ENCODE measurements around the gene PPM1G. TPM values are rescaled to one million over a fixed set of nuclear protein-coding genes. Genes with fewer than 3 reads are reported as not detected.
A peak's percentile ranks its signal among the peaks of the same experiment; 100 is the strongest.

The PPM1G gene
- total RNA-seq, 1 experiment from 2014 or later, result 212 TPM

- no peak for DNase-seq (ENCODE audit: low read depth)
Observed at GRCh38 chr2:27412419-27413152, 3.2 kb upstream of the PPM1G start.

GRCh38 chr2:27408601-27409320, 630 bp downstream of the PPM1G start:
- peak; percentile 46 for DNase-seq (ENCODE audit: low read depth)

GRCh38 chr2:27407798-27408491, 1.4 kb downstream of the PPM1G start:
- DNase-seq (ENCODE audit: low read depth), result peak; percentile 56

- DNase-seq (ENCODE audit: low read depth), result no peak
Observed at GRCh38 chr2:27400348-27401135, 8.8 kb downstream of the PPM1G start.

- DNase-seq (ENCODE audit: low read depth), result no peak
Observed at GRCh38 chr2:27398962-27399361, 10.4 kb downstream of the PPM1G start.

- DNase-seq (ENCODE audit: low read depth), result no peak
Observed at GRCh38 chr2:27393225-27393624, 16.2 kb downstream of the PPM1G start.

GRCh38 chr2:27390822-27391679, 18.3 kb downstream of the PPM1G start:
- DNase-seq (ENCODE audit: low read depth), result no peak

- DNase-seq (ENCODE audit: low read depth), result no peak
Observed at GRCh38 chr2:27381577-27382181, 27.7 kb downstream of the PPM1G start.

- peak; percentile 94 for DNase-seq (ENCODE audit: low read depth)
Observed at GRCh38 chr2:27380626-27381545, 28.5 kb downstream of the PPM1G start, which contains the start of gene ZNF513. TSS of gene ZNF513 (minus strand) at chr2:27380734. CDS start at chr2:27380526, 208 bp downstream.

GRCh38 chr2:27379836-27380625, 29.4 kb downstream of the PPM1G start:
- peak; percentile 67 for DNase-seq (ENCODE audit: low read depth)

- no peak for DNase-seq (ENCODE audit: low read depth)
Observed at GRCh38 chr2:27379383-27379835, 30.0 kb downstream of the PPM1G start.

- no peak for DNase-seq (ENCODE audit: low read depth)
Observed at GRCh38 chr2:27378809-27379290, 30.5 kb downstream of the PPM1G start.

GRCh38 chr2:27378096-27378808, 31.1 kb downstream of the PPM1G start:
- no peak for DNase-seq (ENCODE audit: low read depth)

- no peak for DNase-seq (ENCODE audit: low read depth)
Observed at GRCh38 chr2:27377618-27378095, 31.7 kb downstream of the PPM1G start.

- DNase-seq (ENCODE audit: low read depth), result no peak
Observed at GRCh38 chr2:27376866-27377617, 32.3 kb downstream of the PPM1G start.

GRCh38 chr2:27376151-27376865, 33.1 kb downstream of the PPM1G start:
- DNase-seq (ENCODE audit: low read depth), result no peak

All from Daoy (cell line).